Femur (tissue), 1 donor: Measurements from ENCODE around the gene EIPR1.

Experiments used
- DNase-seq: peaks from one replicate; pipeline ENCODE4 v3.0.0-alpha.2; 2017

EIPR1 gene

GRCh38 chr2:3143602-3144001 lies 234.0 kb downstream of the EIPR1 start:
- DNase-seq = no peak

GRCh38 chr2:3142961-3143571 lies 234.6 kb downstream of the EIPR1 start:
- no peak for DNase-seq

GRCh38 chr2:3142210-3142609 lies 235.4 kb downstream of the EIPR1 start:
- no peak for DNase-seq

- no peak for DNase-seq
These were observed 235.9 kb downstream of the EIPR1 start for GRCh38 chr2:3141696-3142095.

- DNase-seq = no peak
These were observed 237.7 kb downstream of the EIPR1 start for GRCh38 chr2:3139906-3140305.
